Stimulated activated CD8-positive, alpha-beta memory T cell treated with anti-CD3 and anti-CD28 coated beads, Interleukin-12 subunit alpha, Interleukin-12 subunit beta, amount 100 ng/mL, for 24 hours (primary cell): ENCODE results near the gene BTBD18.
"Not testable (repeated sequence)": the region's sequence is repeated elsewhere in the genome, so short reads cannot be mapped to it uniquely, and the experiment has no call there.

Source experiments
- DNase-seq: peaks from one replicate; pipeline ENCODE4 v3.0.0-alpha.2; 2020; ENCODE audit errors: extremely low read depth

BTBD18 gene

DNA sequence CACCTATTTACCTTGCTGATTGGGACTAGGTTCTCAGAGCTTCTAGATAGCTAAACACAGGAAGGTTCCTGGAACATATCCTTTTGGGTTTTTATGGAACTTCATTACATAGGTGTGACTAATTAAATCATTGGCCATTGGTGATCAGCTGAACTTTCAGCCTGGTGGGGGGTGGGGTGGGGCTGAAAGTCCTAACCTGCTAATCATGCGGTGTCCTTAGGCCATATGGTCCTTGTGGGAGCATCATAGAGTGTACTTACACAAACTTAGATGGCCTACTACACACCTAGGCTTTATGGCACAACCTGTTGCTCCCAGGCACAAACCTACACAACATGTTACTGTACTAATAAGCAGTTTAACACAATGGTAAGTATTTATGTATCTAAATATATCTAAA lies 19.0 kb downstream of the BTBD18 start:
- DNase-seq, result no peak

DNA sequence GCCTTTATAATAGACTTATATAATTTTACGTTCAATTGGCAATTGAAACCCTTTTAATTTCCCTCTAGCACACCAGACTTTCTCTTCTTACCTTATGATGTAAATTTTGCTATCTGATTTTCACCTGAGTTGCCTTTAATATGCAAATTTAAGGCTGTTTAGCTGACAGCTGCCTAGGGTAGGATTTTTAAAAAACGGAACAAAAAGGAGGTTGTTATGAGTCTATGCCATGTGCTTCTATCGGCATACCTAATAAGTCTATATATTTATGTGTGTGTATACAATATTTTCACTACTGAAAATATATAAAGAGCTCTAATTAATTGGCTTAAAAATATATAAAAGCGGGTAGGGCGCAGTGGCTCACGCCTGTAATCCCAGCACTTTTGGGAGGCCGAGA lies 22.1 kb downstream of the BTBD18 start:
- no peak for DNase-seq

DNA sequence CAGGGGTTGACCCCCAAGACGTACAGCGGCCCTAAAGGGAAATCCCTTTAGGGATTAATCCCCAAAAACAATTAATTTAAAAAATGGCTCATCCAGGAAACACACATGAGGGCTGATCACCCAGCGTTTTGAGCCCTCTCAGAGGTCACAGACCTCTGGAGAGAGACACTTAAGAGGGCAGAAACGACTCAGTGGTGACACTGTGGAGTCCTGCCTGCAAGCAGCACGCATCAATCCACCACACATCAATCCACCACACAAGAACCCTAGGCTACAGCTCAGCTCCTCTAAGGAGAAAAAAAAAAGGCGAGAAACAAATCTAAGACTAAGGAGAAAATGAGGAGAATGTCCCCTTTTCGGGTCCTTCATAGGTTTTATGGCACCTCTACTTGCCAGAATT lies 22.8 kb downstream of the BTBD18 start:
- no peak for DNase-seq

DNA sequence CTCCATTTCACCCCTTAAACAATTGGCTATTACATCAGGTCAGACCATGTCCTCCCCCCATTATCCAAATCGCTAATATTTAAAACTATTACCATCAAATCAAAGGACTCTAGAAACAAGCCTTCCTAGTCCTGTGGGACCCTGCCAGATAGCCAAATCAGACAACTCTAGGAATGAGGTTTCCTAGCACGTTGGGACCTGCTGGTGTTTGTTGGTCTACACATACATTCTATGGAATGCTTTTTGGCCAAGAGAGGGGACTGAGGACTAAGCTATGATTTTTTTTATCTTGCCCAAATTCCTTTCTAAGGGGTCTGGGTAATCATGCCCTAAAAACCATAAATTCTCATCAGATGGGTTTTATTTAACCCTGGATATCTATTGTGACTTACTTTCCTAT lies 24.4 kb downstream of the BTBD18 start:
- DNase-seq, result no peak

DNA sequence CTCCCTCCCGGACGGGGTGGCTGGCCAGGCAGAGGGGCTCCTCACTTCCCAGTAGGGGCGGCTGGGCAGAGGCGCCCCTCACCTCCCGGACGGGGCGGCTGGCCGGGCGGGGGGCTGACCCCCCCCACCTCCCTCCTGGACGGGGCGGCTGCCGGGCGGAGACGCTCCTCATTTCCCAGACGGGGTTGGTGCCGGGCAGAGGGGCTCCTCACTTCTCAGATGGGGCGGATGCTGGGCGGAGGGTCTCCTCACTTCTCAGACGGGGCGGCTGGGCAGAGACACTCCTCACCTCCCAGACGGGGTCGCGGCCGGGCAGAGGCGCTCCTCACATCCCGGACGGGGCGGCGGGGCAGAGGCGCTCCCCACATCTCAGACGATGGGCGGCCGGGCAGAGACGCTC lies 34.9 kb downstream of the BTBD18 start:
- not testable (repeated sequence) for DNase-seq

DNA sequence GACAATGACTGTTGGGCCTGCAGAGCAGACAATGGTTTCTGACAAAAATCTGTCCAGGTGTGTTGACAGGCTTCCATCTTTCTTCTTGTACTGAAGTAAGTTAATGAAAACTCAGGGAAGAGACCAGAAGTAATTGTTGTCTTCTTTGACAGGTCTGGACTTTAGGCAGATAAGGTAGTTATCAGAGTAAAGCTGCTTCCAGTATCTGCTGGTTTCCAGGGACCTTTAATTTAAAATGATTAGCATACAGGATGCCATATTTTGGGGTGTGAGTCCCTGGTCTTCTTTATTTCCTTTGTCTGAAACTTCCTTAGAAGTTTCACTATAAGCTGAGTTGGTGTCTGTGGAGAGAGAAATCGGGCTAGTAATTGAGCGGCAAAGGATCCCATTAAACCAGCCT lies 37.8 kb downstream of the BTBD18 start:
- DNase-seq, result no peak

DNA sequence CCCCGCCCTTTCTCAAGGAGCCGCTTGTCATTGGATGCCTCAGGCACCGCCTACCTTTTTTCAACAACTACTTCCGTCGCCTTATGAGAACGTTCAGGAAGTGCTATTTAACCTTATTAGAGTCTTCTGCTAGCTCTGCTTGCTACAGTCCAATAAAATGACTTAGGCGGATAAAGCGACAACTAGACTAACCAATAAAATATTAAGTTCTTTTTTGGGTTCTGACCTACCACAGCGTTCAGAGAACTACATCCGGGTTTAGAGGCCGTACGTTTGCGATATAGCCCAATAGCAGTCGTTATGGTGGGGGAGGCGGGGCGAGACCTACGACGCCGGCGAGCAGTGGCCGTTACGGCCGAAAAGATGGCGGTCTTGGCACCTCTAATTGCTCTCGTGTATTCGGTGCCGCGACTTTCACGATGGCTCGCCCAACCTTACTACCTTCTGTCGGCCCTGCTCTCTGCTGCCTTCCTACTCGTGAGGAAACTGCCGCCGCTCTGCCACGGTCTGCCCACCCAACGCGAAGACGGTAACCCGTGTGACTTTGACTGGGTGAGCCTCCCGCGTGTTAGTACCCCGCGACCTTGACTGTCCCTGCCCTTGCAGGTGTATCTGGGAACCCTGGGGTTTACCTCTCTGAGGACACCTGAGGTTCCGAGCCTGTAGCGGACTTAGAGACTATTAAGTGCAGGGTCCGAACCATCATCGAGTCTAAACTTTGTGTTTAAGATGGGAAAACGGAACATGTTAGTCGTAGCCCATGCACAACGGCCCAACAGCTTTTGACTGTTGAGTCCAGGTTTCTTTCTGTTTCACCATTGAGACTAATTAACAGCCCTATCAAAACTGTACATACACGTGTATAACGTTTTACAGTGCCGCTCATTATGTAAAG lies 39.1 kb downstream of the BTBD18 start, which contains the start of gene TMX2:
Gene TMX2, plus strand, starts transcription at position 338 of the 895 bp plus-strand sequence. Its CDS starts 26 bp downstream, at position 364.
- DNase-seq, result peak; percentile 76

DNA sequence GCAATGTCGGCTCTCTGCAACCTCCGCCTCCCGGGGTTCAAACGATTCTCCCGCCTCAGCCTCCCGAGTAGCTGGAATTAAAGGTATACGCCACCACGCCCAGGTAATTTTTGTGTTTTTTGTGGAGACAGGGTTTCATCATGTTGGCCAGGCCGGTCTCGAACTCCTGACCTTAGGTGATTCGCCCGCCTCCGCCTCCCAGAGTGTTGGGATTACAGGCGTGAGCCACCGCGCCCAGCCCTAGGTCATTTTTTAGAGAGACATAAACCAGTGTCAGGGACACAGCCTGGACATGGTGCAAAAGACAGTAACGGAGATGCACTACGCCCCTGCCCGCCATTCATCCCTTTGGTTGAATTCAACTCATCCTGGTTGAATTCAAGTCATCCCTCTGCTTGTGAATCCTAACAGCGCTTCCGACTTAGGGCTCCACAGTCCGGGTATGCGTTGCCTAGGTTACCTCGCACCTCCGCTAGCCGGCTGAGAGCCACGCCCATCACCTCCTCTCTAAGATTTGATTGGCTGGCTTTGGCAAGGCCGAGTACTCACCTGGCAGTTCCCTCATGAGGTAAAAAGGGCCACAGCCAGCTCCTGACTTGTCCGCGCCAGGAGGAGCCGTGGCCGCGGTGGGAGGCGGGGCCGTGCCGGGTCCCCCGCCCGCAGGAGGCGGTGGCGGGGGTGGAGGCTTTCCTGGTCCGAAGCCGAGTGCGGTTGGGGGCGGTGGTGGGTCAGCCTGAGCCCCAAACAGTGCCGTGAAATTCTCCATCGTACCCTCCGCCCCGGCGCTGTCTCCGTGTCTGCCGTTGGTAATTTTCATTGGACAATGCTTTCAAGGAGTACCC lies 40.0 kb downstream of the BTBD18 start, which contains the start of gene MED19:
Gene MED19, minus strand, starts transcription at position 802 of the 842 bp plus-strand sequence. Its CDS starts 36 bp downstream, at position 766.
- peak; percentile 45 for DNase-seq

DNA sequence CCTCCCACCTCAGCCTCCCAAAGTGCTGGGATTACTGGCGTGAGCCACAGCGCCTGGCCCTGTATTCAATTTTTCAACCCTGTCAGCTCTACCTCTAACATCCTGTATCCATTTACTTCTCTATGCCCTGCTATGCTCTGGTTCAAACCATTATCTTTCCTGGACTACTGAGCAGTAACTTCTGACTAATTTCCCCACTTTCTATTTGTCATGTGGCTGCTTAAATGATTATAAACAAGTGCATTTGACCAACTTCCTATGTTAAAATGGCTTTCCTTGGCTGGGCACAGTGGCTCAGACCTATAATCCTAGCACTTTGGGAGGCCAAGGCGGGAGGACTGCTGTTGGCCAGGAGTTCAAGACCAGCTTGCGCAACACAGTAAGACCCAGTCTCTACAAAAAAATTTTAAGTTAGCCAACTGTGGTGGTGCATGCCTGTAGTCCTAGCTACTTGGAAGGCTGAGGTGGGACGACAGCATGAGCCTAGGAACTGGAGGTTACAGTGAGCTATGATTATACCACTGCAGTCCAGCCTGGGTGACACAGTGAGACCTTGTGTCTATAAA lies 41.7 kb downstream of the BTBD18 start:
- no peak for DNase-seq

DNA sequence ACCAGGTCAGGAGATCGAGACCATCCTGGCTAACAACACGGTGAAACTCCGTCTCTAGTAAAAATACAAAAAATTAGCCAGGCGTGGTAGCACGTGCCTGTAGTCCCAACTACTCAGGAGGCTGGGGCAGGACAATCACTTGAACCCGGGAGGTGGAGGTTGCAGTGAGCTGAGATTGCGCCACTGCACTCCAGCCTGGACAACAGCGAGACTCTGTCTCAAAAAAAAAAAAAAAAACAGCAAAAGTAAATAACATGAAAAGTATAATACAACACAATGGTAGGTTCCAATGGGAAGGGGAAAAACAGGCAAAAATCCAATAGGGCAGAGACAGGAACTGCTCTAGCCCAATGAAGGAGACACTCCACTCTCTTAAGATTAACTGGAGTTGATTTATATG lies 46.2 kb downstream of the BTBD18 start:
- DNase-seq, result not testable (repeated sequence)

DNA sequence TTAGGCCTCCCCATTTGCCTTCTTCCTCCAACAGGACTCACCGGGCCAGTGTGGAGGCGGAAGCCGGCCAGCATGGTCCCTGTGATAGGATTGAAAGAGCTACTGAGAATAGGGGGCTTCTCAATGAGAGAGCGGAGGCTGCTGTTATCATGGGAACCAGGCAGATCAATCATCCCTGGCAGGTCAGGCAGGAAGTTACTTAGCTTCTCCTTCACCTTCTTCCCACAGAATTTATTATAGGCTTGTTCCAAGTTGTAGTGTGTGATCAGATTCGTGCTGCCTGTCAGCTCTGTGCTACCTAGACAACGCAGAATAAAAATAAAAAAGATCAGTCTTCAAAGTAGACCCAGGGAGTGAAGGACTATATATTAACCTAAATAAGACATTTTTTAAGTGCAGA lies 46.7 kb downstream of the BTBD18 start:
- DNase-seq, result no peak

DNA sequence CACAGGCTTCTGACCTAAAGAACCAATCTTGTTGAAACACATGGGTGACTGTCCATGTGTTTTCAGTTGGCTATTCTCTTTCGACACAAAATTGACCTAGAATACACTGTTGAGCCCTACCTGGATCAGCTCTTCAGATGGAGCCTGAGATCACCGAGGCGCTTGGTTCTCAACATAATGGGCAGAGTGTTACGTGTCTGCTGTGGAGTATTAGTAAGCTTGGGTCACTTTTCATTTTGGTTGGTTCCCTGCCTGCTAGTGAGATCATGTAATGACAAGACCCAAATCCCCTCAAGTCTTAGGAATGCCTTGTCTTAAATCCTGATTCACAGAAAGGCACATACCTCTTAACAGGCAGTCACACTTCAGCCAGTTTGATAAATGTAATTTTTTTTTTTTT lies 48.3 kb downstream of the BTBD18 start:
- DNase-seq, result no peak

DNA sequence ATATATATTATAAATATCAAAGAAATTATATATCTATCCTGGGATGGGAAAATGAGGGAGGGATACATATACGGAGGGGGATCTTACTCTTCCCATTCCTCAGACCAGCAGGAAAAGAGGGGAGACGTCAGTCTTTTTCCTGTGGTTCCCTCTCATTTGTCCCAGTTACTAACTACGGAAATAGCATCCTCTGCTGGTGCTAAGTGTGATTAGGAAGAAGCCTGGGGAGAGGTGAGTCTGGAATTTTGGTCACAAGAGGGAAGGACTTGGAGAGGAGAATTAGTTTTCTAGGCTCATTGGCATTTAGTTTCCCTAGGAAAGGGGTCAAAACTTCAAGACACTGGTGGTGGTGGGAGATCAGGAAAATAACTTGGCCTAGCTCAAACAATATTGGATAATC lies 51.2 kb downstream of the BTBD18 start:
- DNase-seq, result no peak

DNA sequence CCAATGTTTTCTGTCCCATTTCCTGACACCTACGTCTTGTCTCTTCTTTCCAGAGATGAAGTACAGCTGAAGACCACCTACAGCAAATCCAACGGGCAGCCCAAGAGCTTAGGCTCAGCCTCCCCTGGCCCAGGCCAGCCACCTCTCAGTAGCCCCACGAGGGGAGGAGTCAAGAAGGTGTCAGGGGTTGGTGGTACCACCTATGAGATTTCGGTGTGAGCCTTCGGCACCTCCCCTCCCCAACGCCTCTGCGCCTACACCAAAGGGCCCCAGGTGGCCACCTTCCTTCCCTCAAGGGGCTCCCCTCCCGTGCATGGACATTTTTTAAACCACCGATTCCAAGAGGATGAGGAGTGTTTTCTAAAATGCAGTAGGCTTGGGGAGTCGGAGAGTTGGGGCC lies 51.8 kb downstream of the BTBD18 start:
- no peak for DNase-seq

DNA sequence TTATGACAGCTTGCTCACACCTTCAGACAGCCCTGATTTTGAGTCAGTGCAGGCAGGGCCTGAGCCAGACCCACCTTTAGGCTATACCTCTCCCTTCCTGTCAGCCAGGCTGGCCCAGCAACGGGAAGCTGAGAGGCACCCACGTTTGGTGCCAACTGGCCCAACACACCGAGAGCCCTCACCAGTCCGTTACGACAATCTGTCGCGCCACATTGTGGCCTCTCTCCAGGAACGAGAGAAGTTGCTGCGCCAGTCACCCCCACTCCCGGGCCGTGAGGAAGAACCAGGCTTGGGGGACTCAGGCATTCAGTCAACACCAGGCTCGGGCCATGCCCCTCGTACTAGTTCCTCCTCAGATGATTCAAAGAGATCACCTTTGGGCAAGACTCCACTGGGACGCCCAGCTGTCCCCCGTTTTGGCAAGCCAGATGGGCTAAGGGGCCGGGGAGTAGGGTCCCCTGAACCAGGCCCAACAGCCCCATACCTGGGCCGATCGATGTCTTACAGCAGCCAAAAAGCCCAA lies 52.7 kb downstream of the BTBD18 start:
- DNase-seq, result no peak
